Measurements from ENCODE around the gene ANKFY1.

Gene ANKFY1

DNA sequence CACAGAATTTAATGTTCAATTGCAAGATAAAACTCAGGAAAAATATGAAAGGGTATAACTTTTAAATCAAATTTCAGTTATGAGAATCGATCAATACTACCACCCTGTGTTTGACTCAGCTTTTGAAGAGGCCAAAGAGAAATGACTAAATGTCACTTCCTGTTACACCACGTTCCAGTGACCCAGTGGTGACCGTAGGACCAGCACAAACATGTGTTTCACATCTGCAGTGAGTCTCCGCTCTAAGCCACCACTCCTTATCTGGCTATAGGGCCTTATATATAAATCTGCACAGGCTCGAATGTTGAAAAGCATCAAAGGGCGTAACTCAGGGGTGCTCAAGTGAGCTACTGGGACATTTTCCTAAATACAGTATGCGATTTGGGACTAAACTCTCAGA is 84.7 kb downstream of the ANKFY1 start:
- H3K27ac ChIP-seq: no peak overlapping the region
- no peak for TF ChIP-seq ZFX (IDR thresholded peaks at IDR 0.05; ENCODE audit: borderline replicate concordance)
- TF ChIP-seq, protein P1, sequence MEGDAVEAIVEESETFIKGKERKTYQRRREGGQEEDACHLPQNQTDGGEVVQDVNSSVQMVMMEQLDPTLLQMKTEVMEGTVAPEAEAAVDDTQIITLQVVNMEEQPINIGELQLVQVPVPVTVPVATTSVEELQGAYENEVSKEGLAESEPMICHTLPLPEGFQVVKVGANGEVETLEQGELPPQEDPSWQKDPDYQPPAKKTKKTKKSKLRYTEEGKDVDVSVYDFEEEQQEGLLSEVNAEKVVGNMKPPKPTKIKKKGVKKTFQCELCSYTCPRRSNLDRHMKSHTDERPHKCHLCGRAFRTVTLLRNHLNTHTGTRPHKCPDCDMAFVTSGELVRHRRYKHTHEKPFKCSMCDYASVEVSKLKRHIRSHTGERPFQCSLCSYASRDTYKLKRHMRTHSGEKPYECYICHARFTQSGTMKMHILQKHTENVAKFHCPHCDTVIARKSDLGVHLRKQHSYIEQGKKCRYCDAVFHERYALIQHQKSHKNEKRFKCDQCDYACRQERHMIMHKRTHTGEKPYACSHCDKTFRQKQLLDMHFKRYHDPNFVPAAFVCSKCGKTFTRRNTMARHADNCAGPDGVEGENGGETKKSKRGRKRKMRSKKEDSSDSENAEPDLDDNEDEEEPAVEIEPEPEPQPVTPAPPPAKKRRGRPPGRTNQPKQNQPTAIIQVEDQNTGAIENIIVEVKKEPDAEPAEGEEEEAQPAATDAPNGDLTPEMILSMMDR (IDR thresholded peaks at IDR 0.05): no peak

DNA sequence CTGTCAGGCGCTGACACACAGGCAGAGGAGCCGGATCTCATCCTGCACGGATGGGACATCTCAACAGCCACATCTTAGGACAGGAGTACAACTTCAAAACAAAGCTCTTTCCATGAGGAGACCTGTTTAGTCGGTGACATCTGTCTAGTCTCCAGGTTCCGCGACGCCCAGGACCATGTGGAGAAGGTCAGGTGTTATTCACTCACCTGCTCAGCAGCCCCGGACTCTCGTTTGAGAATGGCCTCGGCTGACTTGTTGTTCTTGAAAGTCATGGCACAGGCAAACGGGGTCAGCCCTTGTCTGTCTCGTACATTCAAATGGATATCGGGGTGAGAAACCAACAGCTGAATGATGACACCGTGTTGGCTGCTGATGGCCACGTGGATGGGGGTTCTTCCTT is 85.1 kb downstream of the ANKFY1 start:
- TF ChIP-seq ZFX (IDR thresholded peaks at IDR 0.05; ENCODE audit: borderline replicate concordance): no peak
- TF ChIP-seq, protein P1 (IDR thresholded peaks at IDR 0.05): no peak
- no peak overlapping the region for H3K27ac ChIP-seq

GRCh38 chr17:4177806-4178205 is 86.0 kb downstream of the ANKFY1 start:
- TF ChIP-seq ZFX (IDR thresholded peaks at IDR 0.05; ENCODE audit: borderline replicate concordance): no peak
- TF ChIP-seq, protein P1 (IDR thresholded peaks at IDR 0.05): no peak
- H3K27ac ChIP-seq: no peak overlapping the region

GRCh38 chr17:4176808-4177472 is 86.8 kb downstream of the ANKFY1 start:
- H3K27ac ChIP-seq: no peak overlapping the region
- TF ChIP-seq, protein P1 (IDR thresholded peaks at IDR 0.05): no peak
- TF ChIP-seq ZFX (IDR thresholded peaks at IDR 0.05; ENCODE audit: borderline replicate concordance): no peak

DNA sequence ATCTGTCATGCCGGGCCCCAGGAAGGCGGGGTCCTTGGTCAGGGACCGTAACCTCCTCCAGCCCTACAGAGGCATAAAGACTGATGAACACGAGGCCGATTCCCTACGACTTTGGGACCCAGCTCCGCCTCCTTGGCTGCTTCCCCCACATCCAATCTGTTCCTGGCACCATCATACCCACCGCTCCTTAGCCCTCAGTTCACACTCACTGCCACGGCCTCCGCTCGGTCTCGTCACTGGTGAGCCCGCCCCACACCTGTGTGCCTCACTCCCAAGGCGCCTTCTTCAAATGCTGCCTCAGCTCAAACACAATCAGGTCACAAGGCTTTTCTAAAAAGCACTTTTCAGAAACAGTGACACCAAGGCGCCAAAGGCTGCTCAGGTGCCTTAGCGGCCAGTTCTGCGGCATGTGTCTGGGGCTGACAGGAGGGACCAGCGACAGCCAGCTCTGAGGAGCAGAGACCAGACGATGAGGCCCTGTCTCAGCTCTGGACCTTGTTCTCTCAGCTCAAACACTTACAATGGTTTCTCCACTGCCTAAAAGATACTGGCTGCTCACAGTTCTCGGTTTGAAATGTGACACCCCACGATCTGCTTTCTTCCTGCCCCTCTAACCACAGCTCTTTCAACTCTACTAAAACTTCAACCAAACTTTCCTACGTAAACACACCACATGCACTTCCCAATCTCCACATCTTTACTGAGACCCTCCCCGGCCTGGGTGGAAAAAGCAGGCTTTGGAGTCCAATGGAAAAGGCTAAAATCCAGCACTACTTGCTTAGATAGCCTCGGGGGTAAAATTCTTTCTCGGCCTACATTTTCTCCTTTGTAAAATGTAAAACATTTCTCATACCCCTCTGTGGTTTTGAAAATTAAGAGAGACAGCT is 87.6 kb downstream of the ANKFY1 start:
- TF ChIP-seq ZFX (IDR thresholded peaks at IDR 0.05; ENCODE audit: borderline replicate concordance): no peak
- TF ChIP-seq, protein P1 (IDR thresholded peaks at IDR 0.05): no peak
- H3K27ac ChIP-seq: no peak overlapping the region

GRCh38 chr17:4174556-4174955 is 89.2 kb downstream of the ANKFY1 start:
- TF ChIP-seq ZFX (IDR thresholded peaks at IDR 0.05; ENCODE audit: borderline replicate concordance): no peak
- TF ChIP-seq, protein P1 (IDR thresholded peaks at IDR 0.05): no peak
- no peak overlapping the region for H3K27ac ChIP-seq

GRCh38 chr17:4173781-4174180 is 90.0 kb downstream of the ANKFY1 start:
- no peak overlapping the region for H3K27ac ChIP-seq
- TF ChIP-seq, protein P1 (IDR thresholded peaks at IDR 0.05): no peak
- TF ChIP-seq ZFX (IDR thresholded peaks at IDR 0.05; ENCODE audit: borderline replicate concordance): no peak

All from 22Rv1 (cell line).